ENCODE results near the gene IMP4.
A peak's percentile ranks its signal among the peaks of the same experiment; 100 is the strongest.

The IMP4 gene

GRCh38 chr2:130336877-130337734 lies 5.6 kb upstream of the IMP4 start:
- peak; percentile 72 for DNase-seq

GRCh38 chr2:130337735-130338325 lies 4.9 kb upstream of the IMP4 start:
- DNase-seq = no peak

GRCh38 chr2:130338793-130339345 lies 3.8 kb upstream of the IMP4 start:
- no peak for DNase-seq

- DNase-seq = no peak
Observed at GRCh38 chr2:130339885-130340745, 2.6 kb upstream of the IMP4 start.

- DNase-seq = no peak
Observed at GRCh38 chr2:130341562-130342019, 1.1 kb upstream of the IMP4 start.

- DNase-seq = peak; percentile 79
Observed at GRCh38 chr2:130342020-130342532, 621 bp upstream of the IMP4 start.

GRCh38 chr2:130344578-130344977 lies 1.9 kb downstream of the IMP4 start:
- no peak for DNase-seq

GRCh38 chr2:130345091-130345490 lies 2.4 kb downstream of the IMP4 start:
- no peak for DNase-seq

- DNase-seq = no peak
Observed at GRCh38 chr2:130345611-130346010, 2.9 kb downstream of the IMP4 start.

- no peak for DNase-seq
Observed at GRCh38 chr2:130346041-130346740, 3.5 kb downstream of the IMP4 start.

GRCh38 chr2:130346741-130347066 lies 4.0 kb downstream of the IMP4 start:
- DNase-seq = no peak

- DNase-seq = no peak
Observed at GRCh38 chr2:130347220-130347925, 4.7 kb downstream of the IMP4 start.

- no peak for DNase-seq
Observed at GRCh38 chr2:130349174-130349573, 6.5 kb downstream of the IMP4 start.

GRCh38 chr2:130351711-130352110 lies 9.0 kb downstream of the IMP4 start:
- no peak for DNase-seq

GRCh38 chr2:130352237-130352636 lies 9.5 kb downstream of the IMP4 start:
- DNase-seq = no peak

- no peak for DNase-seq
Observed at GRCh38 chr2:130353291-130354138, 10.8 kb downstream of the IMP4 start.

- no peak for DNase-seq
Observed at GRCh38 chr2:130354139-130354428, 11.4 kb downstream of the IMP4 start.

- DNase-seq = no peak
Observed at GRCh38 chr2:130355172-130355577, 12.5 kb downstream of the IMP4 start.

GRCh38 chr2:130355578-130356431 lies 13.1 kb downstream of the IMP4 start, which contains the start of gene PTPN18:
Gene PTPN18 (plus strand): TSS chr2:130356056. CDS start chr2:130356108, 52 bp downstream.
- peak; percentile 44 for DNase-seq

GRCh38 chr2:130357864-130358263 lies 15.2 kb downstream of the IMP4 start:
- DNase-seq = no peak
